Epithelial cell of esophagus (primary cell): ENCODE data around the gene MRPL34.
"Not testable (repeated sequence)": the region's sequence is repeated elsewhere in the genome, so short reads cannot be mapped to it uniquely, and the experiment has no call there.

ENCODE experiments used
- DNase-seq: peaks from one replicate; pipeline ENCODE4 v3.0.0; 2010; ENCODE audit warnings: low read depth
- H3K4me3 ChIP-seq: 2 replicates; pipeline ENCODE4 v1.5.1; 2011; ENCODE audit warnings: mild to moderate bottlenecking, low read length, control low read depth
- TF ChIP-seq, protein P1 (sequence below): IDR thresholded peaks from 2 replicates; pipeline ENCODE4 v1.5.1; 2011; ENCODE audit warnings: low read depth, mild to moderate bottlenecking, low read length, control low read depth, inconsistent platforms; ENCODE audit not compliant: insufficient read depth; ENCODE audit errors: missing control alignments

The MRPL34 gene

DNA sequence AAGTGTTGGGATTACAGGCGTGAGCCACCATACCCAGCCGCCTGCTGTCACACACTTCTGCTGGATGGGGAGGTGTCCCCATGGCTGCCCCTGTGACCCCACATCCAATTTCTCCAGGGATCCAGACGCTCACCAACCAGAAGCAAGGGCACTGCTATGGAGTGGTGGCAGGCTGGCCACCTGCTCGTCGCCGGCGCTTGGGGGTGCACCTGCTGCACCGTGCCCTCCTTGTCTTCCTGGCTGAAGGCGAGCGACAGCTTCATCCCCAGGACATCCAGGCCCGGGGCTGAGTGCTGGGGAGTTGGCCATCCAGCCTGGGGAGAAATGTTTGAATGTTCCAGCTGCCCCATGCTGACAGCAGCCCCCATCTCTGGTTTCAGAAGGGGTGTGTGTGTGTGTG, 19.4 kb upstream of the MRPL34 start:
- H3K4me3 ChIP-seq, result no peak overlapping the region
- DNase-seq, result no peak
- TF ChIP-seq, protein P1, sequence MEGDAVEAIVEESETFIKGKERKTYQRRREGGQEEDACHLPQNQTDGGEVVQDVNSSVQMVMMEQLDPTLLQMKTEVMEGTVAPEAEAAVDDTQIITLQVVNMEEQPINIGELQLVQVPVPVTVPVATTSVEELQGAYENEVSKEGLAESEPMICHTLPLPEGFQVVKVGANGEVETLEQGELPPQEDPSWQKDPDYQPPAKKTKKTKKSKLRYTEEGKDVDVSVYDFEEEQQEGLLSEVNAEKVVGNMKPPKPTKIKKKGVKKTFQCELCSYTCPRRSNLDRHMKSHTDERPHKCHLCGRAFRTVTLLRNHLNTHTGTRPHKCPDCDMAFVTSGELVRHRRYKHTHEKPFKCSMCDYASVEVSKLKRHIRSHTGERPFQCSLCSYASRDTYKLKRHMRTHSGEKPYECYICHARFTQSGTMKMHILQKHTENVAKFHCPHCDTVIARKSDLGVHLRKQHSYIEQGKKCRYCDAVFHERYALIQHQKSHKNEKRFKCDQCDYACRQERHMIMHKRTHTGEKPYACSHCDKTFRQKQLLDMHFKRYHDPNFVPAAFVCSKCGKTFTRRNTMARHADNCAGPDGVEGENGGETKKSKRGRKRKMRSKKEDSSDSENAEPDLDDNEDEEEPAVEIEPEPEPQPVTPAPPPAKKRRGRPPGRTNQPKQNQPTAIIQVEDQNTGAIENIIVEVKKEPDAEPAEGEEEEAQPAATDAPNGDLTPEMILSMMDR, result no peak

DNA sequence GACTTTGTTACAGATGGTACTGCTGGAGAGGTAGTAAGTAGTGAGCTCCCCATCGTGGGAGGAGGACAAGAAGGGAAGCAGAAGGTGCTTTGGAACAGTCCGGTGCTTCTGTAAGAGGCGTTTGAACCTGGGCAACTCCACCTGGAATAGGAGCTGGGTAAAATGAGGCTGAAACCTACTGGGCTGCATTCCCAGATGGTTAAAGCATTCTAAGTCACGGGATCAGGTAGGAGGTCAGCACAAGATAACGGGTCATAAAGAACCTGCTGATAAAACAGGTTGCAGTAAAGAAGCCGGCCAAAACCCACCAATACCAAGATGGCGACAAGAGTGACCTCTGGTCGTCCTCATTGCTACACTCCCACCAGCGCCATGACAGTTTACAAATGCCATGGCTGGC, 18.9 kb upstream of the MRPL34 start:
- no peak overlapping the region for H3K4me3 ChIP-seq
- TF ChIP-seq, protein P1, result no peak
- DNase-seq, result no peak

DNA sequence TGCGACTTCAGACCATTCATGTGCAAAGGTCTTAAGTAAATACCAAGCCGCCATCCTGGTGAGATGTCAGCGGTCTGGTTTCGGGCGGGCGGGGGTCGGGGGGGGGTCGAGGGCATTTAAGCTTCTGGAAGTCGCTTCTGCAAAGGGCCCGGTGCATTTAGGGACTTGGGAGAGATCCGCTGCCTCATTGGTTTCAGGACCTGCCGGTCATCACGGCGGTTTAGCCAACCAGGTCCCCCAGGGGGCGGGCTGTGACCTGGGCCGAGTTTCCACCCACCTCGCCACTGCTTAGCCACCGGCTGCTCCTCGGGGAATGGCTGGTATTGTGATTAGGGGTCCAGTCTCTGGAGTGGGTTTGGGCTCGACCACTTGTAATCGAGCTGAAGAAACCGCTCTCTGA, 16.2 kb upstream of the MRPL34 start:
- no peak overlapping the region for H3K4me3 ChIP-seq
- TF ChIP-seq, protein P1, result no peak
- peak; percentile 82 for DNase-seq

DNA sequence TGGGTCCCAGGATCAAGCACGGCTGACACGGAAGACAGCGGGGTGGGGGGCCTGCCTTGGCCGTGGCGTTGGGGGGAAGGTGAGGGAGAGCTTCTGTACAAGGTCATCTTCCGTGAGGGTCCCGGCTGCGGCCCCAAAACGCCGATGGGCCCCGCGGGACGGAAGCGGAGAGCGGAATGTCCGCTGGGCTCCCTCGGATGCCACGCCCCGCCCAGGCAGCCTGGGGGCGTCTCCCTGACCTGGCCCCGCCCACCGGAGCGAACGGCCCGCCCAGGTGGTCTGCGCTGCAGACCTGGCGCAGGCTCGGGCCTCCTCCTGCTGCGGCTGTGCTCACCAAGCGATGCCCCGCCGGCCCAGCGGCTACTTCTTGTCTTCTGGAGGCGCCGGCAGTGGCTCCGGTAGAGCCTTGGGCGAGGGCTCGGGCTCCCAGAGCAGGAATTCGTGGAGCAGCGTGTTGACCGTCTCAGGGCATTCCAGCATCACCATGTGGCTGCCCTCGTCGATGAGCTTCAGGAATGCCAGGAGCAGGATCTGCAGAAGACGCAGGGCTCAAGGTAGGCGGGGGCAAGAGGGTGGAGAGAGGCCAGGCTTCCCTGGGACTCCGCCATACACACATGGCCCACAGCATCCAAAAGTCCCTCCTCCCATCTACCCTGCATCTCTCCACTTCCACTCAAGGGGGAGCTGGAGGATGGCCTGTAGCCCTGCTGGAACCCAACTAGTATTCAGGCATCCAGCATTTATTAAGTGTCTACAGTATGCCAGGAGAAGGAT, 13.2 kb upstream of the MRPL34 start:
- TF ChIP-seq, protein P1, result peak; percentile 90
- peak; percentile 92 for DNase-seq
- peak overlapping the region; percentile 66 for H3K4me3 ChIP-seq

DNA sequence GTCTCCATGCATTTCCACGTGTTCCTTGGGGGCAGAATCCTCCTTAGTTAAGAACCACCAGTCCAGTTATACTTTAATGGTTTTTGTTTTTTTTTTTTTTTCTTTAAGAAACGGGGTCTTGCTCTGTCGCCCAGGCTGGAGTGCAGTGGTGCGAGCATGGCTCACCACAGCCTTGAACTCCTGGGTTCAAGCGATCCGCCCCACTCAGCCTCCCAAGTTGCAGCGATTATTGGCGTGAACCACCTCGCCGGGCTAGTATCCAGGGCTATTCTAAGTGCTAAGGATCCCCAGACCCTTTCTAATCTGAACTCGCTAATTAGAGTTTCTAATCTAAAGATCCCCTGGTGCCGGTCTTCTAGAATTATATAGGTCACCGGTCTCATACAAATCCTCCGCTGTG, 12.1 kb upstream of the MRPL34 start:
- DNase-seq, result no peak
- TF ChIP-seq, protein P1, result no peak
- H3K4me3 ChIP-seq, result no peak overlapping the region

DNA sequence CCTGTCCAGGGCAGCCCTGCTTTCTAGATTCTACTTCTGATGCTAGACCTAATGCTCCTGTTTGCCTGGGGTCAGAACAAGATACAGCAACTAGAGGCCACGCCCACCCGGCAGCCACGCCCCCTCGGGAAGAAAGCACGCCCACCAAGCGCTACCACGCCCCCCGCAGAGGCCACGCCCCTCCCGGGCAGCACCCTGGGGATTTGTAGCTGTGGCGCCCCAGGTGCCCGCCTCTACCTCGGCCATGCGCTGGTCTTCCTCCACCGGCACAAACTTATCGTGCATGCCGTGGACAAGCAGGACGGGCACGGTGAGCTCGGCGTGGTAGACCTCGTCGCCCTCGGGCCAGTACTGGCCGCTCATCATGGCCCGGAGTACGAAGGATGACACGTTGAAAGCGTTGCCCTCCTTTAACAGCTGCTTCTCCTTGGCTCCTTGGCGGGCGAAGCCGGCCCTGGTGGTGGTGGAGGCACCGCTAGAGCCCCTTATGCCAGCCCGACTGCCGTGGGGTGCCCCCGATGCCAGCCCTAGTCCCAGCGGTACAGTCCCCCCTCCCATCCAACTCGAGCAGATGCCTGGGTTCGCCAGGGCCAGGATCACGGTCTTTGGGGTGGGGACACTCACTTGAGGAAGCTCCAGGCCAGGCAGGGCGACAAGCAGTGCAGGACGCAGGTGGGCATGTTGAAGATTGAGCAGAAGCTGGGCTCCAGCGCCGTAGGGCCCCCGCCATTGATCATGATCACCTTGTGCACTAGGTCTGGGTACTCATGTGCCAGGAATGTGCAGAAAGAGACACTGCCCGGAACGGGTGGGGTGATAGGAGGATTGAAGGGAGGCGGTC, 11.4 kb upstream of the MRPL34 start:
- no peak overlapping the region for H3K4me3 ChIP-seq
- DNase-seq, result peak; percentile 59
- TF ChIP-seq, protein P1, result no peak

DNA sequence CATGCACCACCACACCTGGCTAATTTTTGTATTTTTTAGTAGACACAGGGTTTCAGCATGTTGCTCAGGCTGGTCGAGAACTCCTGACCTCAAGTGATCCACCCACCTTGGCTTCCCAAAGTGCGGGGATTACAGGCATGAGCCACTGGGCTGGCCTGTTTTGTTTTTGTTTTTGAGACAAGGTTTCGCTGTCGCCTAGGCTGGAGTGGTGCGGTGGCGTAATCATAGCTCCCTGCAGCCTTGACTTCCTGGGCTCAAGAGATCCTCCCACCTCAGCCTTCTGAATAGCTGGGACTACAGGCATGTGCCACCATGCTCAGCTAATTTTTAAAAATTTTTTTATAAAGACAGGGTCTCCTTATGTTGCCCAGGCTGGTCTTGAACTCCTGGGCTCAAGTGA, 10.1 kb upstream of the MRPL34 start:
- DNase-seq, H3K4me3 ChIP-seq: not testable (repeated sequence)
